Measurements from ENCODE around the gene GOPC. TPM values are rescaled to one million over a fixed set of nuclear protein-coding genes. Genes with fewer than 3 reads are reported as not detected.

The GOPC gene
- total RNA-seq, 1 experiment from 2014 or later = 18.7 TPM

DNA sequence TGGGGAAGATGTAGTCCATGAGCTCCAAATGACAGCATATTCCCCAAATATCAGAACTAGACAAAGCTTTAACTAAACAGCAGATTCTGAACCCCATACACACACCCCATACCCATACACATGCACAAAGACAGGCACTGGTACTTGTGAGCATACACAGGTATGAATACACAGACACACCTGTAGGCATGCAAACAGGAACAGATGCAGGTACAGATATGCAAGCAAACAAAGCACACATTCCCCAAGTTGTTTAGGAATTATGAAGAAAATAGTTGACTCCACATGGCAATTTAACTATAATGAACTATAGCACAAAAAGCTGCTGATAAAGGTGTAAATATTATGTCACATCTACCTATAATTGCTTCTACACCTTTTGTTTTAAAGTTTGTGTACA lies 16.7 kb downstream of the GOPC start:
- DNase-seq (ENCODE audit: low spot score) = no peak
- ChIA-PET CTCF (no interaction called here), POLR2A (no interaction called here)
- Mint-ChIP-seq H3K27me3 (ENCODE audit: low read depth) (no peaks in the 10 kb centered on the region), H3K4me3 (no peak overlapping the region), H3K4me1 (peaks cover 4% of the 10 kb centered on the region), H3K27ac (no peak overlapping the region), H3K9me3 (peaks cover 11% of the 10 kb centered on the region), H3K36me3 (peaks cover 22% of the 10 kb centered on the region)
- TF ChIP-seq, protein P1, sequence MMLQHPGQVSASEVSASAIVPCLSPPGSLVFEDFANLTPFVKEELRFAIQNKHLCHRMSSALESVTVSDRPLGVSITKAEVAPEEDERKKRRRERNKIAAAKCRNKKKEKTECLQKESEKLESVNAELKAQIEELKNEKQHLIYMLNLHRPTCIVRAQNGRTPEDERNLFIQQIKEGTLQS (CRISPR knock-in tag; conservative IDR thresholded peaks at IDR 0.05) = no peak
- no peak for TF ChIP-seq NFATC4 (CRISPR knock-in tag; IDR thresholded peaks at IDR 0.05)
- TF ChIP-seq, protein P2, sequence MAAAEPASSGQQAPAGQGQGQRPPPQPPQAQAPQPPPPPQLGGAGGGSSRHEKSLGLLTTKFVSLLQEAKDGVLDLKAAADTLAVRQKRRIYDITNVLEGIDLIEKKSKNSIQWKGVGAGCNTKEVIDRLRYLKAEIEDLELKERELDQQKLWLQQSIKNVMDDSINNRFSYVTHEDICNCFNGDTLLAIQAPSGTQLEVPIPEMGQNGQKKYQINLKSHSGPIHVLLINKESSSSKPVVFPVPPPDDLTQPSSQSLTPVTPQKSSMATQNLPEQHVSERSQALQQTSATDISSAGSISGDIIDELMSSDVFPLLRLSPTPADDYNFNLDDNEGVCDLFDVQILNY (CRISPR knock-in tag; IDR thresholded peaks at IDR 0.05) = no peak
- TF ChIP-seq, protein P3, sequence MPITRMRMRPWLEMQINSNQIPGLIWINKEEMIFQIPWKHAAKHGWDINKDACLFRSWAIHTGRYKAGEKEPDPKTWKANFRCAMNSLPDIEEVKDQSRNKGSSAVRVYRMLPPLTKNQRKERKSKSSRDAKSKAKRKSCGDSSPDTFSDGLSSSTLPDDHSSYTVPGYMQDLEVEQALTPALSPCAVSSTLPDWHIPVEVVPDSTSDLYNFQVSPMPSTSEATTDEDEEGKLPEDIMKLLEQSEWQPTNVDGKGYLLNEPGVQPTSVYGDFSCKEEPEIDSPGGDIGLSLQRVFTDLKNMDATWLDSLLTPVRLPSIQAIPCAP (CRISPR knock-in tag; IDR thresholded peaks at IDR 0.05) = no peak
- TF ChIP-seq, protein P4, sequence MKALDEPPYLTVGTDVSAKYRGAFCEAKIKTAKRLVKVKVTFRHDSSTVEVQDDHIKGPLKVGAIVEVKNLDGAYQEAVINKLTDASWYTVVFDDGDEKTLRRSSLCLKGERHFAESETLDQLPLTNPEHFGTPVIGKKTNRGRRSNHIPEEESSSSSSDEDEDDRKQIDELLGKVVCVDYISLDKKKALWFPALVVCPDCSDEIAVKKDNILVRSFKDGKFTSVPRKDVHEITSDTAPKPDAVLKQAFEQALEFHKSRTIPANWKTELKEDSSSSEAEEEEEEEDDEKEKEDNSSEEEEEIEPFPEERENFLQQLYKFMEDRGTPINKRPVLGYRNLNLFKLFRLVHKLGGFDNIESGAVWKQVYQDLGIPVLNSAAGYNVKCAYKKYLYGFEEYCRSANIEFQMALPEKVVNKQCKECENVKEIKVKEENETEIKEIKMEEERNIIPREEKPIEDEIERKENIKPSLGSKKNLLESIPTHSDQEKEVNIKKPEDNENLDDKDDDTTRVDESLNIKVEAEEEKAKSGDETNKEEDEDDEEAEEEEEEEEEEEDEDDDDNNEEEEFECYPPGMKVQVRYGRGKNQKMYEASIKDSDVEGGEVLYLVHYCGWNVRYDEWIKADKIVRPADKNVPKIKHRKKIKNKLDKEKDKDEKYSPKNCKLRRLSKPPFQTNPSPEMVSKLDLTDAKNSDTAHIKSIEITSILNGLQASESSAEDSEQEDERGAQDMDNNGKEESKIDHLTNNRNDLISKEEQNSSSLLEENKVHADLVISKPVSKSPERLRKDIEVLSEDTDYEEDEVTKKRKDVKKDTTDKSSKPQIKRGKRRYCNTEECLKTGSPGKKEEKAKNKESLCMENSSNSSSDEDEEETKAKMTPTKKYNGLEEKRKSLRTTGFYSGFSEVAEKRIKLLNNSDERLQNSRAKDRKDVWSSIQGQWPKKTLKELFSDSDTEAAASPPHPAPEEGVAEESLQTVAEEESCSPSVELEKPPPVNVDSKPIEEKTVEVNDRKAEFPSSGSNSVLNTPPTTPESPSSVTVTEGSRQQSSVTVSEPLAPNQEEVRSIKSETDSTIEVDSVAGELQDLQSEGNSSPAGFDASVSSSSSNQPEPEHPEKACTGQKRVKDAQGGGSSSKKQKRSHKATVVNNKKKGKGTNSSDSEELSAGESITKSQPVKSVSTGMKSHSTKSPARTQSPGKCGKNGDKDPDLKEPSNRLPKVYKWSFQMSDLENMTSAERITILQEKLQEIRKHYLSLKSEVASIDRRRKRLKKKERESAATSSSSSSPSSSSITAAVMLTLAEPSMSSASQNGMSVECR (CRISPR knock-in tag; IDR thresholded peaks at IDR 0.05; ENCODE audit: borderline replicate concordance) = no peak
- no peak for TF ChIP-seq CREB1 (CRISPR knock-in tag; IDR thresholded peaks at IDR 0.05)
- no peak for TF ChIP-seq SP1 (CRISPR knock-in tag; conservative IDR thresholded peaks at IDR 0.05)
- TF ChIP-seq, protein P5, sequence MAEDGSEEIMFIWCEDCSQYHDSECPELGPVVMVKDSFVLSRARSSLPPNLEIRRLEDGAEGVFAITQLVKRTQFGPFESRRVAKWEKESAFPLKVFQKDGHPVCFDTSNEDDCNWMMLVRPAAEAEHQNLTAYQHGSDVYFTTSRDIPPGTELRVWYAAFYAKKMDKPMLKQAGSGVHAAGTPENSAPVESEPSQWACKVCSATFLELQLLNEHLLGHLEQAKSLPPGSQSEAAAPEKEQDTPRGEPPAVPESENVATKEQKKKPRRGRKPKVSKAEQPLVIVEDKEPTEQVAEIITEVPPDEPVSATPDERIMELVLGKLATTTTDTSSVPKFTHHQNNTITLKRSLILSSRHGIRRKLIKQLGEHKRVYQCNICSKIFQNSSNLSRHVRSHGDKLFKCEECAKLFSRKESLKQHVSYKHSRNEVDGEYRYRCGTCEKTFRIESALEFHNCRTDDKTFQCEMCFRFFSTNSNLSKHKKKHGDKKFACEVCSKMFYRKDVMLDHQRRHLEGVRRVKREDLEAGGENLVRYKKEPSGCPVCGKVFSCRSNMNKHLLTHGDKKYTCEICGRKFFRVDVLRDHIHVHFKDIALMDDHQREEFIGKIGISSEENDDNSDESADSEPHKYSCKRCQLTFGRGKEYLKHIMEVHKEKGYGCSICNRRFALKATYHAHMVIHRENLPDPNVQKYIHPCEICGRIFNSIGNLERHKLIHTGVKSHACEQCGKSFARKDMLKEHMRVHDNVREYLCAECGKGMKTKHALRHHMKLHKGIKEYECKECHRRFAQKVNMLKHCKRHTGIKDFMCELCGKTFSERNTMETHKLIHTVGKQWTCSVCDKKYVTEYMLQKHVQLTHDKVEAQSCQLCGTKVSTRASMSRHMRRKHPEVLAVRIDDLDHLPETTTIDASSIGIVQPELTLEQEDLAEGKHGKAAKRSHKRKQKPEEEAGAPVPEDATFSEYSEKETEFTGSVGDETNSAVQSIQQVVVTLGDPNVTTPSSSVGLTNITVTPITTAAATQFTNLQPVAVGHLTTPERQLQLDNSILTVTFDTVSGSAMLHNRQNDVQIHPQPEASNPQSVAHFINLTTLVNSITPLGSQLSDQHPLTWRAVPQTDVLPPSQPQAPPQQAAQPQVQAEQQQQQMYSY (CRISPR knock-in tag; IDR thresholded peaks at IDR 0.05) = no peak
- TF ChIP-seq ZNF219 (CRISPR knock-in tag; IDR thresholded peaks at IDR 0.05; ENCODE audit: borderline replicate concordance) = no peak
- TF ChIP-seq JAZF1 (CRISPR knock-in tag; IDR thresholded peaks at IDR 0.05) = no peak
- ATAC-seq = no peak

DNA sequence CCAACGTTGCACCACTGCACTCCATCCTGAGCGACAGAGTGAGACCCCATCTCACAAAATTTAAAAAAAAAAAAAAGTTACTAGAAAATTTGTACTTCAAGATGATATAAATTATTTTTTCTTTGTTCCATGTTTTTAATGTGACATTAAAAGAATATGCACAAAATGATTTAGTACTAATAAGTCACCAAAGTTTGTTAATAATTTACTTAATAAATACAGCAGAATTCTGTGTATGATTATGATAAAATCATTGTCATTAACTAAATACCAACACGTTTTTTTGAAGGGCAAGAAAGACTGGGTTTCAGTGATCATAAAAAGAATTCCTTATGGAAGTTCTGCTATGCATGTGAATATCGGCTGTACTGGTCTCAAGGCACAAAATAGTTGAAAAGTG lies 28.1 kb downstream of the GOPC start:
- Mint-ChIP-seq H3K36me3 (peaks cover 24% of the 10 kb centered on the region), H3K27ac (no peak overlapping the region), H3K4me3 (no peak overlapping the region), H3K27me3 (ENCODE audit: low read depth) (no peaks in the 10 kb centered on the region), H3K4me1 (no peaks in the 10 kb centered on the region), H3K9me3 (no peaks in the 10 kb centered on the region)
- DNase-seq (ENCODE audit: low spot score) = no peak
- CTCF ChIA-PET = no interaction called here
- ATAC-seq = no peak
- TF ChIP-seq ZNF138 (CRISPR knock-in tag; conservative IDR thresholded peaks at IDR 0.05) (no peak), SP1 (CRISPR knock-in tag; conservative IDR thresholded peaks at IDR 0.05) (no peak)
- POLR2A ChIA-PET = no interaction called here

DNA sequence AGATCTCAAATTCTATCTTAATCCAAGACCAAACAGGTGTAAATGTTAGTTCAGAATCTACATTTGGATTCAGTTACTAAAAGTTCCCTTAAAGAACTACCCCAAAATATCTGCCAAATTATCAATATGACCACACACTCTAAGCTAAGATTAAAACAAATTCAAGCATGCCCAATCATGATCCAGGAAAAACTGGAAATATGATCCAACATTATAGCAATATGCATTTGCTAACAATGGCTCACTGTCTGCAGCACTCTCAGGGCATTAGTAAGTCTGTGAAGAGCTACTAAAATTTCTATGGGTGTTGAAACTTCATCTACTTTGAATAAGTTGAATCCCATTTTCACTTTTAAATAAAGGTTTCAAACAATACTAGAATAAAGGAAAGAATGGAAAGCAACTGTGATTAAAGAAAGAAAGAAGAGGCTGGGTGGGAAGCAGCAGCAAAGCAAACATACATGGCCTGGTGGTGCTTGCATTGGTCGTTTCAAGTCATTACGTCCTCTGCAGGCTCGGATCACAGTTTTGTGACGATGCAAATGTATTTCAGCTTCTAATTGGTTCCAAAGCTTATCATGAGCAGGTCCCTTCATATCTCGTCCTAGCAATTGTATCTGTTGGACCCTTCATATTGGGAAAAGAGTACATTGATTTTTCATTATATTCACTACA lies 29.2 kb downstream of the GOPC start:
- Mint-ChIP-seq H3K27ac (no peak overlapping the region), H3K27me3 (ENCODE audit: low read depth) (no peaks in the 10 kb centered on the region), H3K9me3 (no peaks in the 10 kb centered on the region), H3K36me3 (peaks cover 34% of the 10 kb centered on the region), H3K4me3 (no peak overlapping the region), H3K4me1 (no peaks in the 10 kb centered on the region)
- DNase-seq (ENCODE audit: low spot score) = no peak
- ChIA-PET POLR2A (no interaction called here), CTCF (no interaction called here)
- no peak for ATAC-seq
- TF ChIP-seq ZBTB21 (CRISPR knock-in tag; IDR thresholded peaks at IDR 0.05; ENCODE audit: borderline replicate concordance) (no peak), NFE2L1 (CRISPR knock-in tag; IDR thresholded peaks at IDR 0.05) (no peak), ATF1 (CRISPR knock-in tag; IDR thresholded peaks at IDR 0.05) (no peak), ZNF396 (CRISPR knock-in tag; IDR thresholded peaks at IDR 0.05; ENCODE audit: borderline replicate concordance) (no peak), SMAD3 (CRISPR knock-in tag; IDR thresholded peaks at IDR 0.05; ENCODE audit: borderline replicate concordance) (no peak), KAT7 (CRISPR knock-in tag; IDR thresholded peaks at IDR 0.05; ENCODE audit: borderline replicate concordance) (no peak), CREM (CRISPR knock-in tag; IDR thresholded peaks at IDR 0.05) (no peak)
- TF ChIP-seq, protein P6, sequence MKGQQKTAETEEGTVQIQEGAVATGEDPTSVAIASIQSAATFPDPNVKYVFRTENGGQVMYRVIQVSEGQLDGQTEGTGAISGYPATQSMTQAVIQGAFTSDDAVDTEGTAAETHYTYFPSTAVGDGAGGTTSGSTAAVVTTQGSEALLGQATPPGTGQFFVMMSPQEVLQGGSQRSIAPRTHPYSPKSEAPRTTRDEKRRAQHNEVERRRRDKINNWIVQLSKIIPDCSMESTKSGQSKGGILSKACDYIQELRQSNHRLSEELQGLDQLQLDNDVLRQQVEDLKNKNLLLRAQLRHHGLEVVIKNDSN (CRISPR knock-in tag; IDR thresholded peaks at IDR 0.05) = no peak
- TF ChIP-seq, protein P7, sequence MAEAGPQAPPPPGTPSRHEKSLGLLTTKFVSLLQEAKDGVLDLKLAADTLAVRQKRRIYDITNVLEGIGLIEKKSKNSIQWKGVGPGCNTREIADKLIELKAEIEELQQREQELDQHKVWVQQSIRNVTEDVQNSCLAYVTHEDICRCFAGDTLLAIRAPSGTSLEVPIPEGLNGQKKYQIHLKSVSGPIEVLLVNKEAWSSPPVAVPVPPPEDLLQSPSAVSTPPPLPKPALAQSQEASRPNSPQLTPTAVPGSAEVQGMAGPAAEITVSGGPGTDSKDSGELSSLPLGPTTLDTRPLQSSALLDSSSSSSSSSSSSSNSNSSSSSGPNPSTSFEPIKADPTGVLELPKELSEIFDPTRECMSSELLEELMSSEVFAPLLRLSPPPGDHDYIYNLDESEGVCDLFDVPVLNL (CRISPR knock-in tag; IDR thresholded peaks at IDR 0.05; ENCODE audit: borderline replicate concordance, low read depth) = no peak
